Astrocyte (in vitro differentiated cells and primary cell): ENCODE data around the gene SURF1. TPM values are rescaled to one million over a fixed set of nuclear protein-coding genes. Genes with fewer than 3 reads are reported as not detected.

Experiments used
- DNase-seq: peaks from one replicate; pipeline ENCODE4 v3.0.0-alpha.2; 2010; ENCODE audit warnings: low read depth
- FAIRE-seq: peaks from 2 replicates; lab custom pipeline; 2011; peaks lifted over from hg19 to GRCh38; lab: Jason Lieb, UNC
- H2AFZ ChIP-seq: 2 replicates; pipeline ENCODE4 v1.6.0; 2012; ENCODE audit warnings: low read depth, low read length, inconsistent platforms
- H3K27ac ChIP-seq: 2 replicates; pipeline ENCODE4 v1.5.1; 2011; ENCODE audit warnings: low read depth, low read length, inconsistent platforms
- H3K27me3 ChIP-seq: 2 replicates; pipeline ENCODE4 v1.6.0; 2011; ENCODE audit warnings: low read length, inconsistent platforms; ENCODE audit not compliant: insufficient read depth
- H3K36me3 ChIP-seq: 2 replicates; pipeline ENCODE4 v1.5.1; 2011; ENCODE audit warnings: low read length, inconsistent platforms; ENCODE audit not compliant: insufficient read depth
- H3K4me1 ChIP-seq: 2 replicates; pipeline ENCODE4 v1.5.1; 2011; ENCODE audit warnings: low read length, inconsistent platforms; ENCODE audit not compliant: insufficient read depth
- H3K4me2 ChIP-seq: 2 replicates; pipeline ENCODE4 v1.6.0; 2012; ENCODE audit warnings: low read length, inconsistent platforms
- H3K4me3 ChIP-seq: 2 replicates; pipeline ENCODE4 v1.5.1; 2011; ENCODE audit warnings: low read depth, mild to moderate bottlenecking, low read length, inconsistent platforms; ENCODE audit not compliant: insufficient read depth
- H3K79me2 ChIP-seq: 2 replicates; pipeline ENCODE4 v1.6.0; 2012; ENCODE audit warnings: mild to moderate bottlenecking, low read length, inconsistent platforms; ENCODE audit not compliant: insufficient read depth
- H3K9ac ChIP-seq: 2 replicates; pipeline ENCODE4 v1.6.0; 2012; ENCODE audit warnings: mild to moderate bottlenecking, low read length, inconsistent platforms
- H3K9me3 ChIP-seq: 2 replicates; pipeline ENCODE4 v1.5.1; 2012; ENCODE audit warnings: low read depth, mild to moderate bottlenecking, low read length, inconsistent platforms; ENCODE audit not compliant: insufficient read depth
- H4K20me1 ChIP-seq: 2 replicates; pipeline ENCODE4 v1.6.0; 2012; ENCODE audit warnings: low read length, inconsistent platforms; ENCODE audit not compliant: insufficient read depth
- H3K27ac Mint-ChIP-seq: one replicate; pipeline ENCODE4 v1.8.0; 2021; ENCODE audit warnings: mild to moderate bottlenecking, mixed read lengths; ENCODE audit not compliant: unreplicated experiment
- H3K27me3 Mint-ChIP-seq: one replicate; pipeline ENCODE4 v1.8.0; 2021; ENCODE audit warnings: low read depth, mixed read lengths; ENCODE audit not compliant: unreplicated experiment
- H3K36me3 Mint-ChIP-seq: one replicate; pipeline ENCODE4 v1.8.0; 2021; ENCODE audit warnings: low read depth, mixed read lengths; ENCODE audit not compliant: unreplicated experiment
- H3K4me1 Mint-ChIP-seq: one replicate; pipeline ENCODE4 v1.8.0; 2021; ENCODE audit warnings: low read depth, mixed read lengths; ENCODE audit not compliant: unreplicated experiment
- H3K4me3 Mint-ChIP-seq: one replicate; pipeline ENCODE4 v1.8.0; 2021; ENCODE audit warnings: mild to moderate bottlenecking, moderate library complexity, mixed read lengths; ENCODE audit not compliant: unreplicated experiment
- H3K9me3 Mint-ChIP-seq: one replicate; pipeline ENCODE4 v1.8.0; 2021; ENCODE audit warnings: mild to moderate bottlenecking, mixed read lengths; ENCODE audit not compliant: unreplicated experiment
- CTCF ChIP-seq: IDR thresholded peaks from 2 replicates; pipeline ENCODE4 v1.5.1; 2011; ENCODE audit warnings: low read depth, mild to moderate bottlenecking, inconsistent platforms, low read length, moderate library complexity; ENCODE audit not compliant: insufficient read depth
- EZH2 ChIP-seq: IDR thresholded peaks from 2 replicates; pipeline ENCODE4 v1.6.1; 2012; ENCODE audit warnings: mild to moderate bottlenecking, low read length, inconsistent platforms; ENCODE audit not compliant: insufficient read depth
- total RNA-seq: library from RNA; stranded (reverse); gene quantifications from 2 replicates; pipeline ENCODE4 v1.2.1, GENCODE V29; 2021

The SURF1 gene
- total RNA-seq, 1 donor from 2014 or later: 35.9 TPM

DNA sequence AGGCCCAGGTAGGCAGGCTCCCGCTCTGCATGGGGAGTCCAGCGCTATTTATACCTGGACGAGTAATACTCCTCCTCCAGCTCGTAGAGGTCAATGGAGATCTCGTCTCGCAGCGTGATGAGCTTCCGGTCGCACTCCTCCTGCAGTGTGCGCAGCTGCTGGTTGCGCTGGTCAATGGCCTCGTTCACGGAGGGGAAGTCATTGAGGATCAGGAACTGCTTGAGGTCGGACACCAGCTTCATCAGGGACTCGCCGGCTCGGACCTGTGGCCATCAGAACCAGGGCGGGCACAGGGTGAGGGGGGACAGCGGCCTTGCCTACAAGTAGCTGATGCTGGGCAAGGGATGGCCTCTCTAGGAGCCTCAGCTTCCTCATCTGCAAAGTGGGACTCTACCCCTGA, 12.2 kb downstream of the SURF1 start:
- H3K36me3 Mint-ChIP-seq: peaks cover 20% of the 10 kb centered on the region
- TF ChIP-seq EZH2 (no peak), CTCF (no peak)
- no peak overlapping the region for H2AFZ ChIP-seq
- no peaks in the 10 kb centered on the region for H3K9me3 Mint-ChIP-seq
- no peaks in the 10 kb centered on the region for H3K27me3 Mint-ChIP-seq
- no peak for DNase-seq
- FAIRE-seq: no peak
- H3K4me3 Mint-ChIP-seq: no peak overlapping the region
- peaks cover 28% of the 10 kb centered on the region for H3K36me3 ChIP-seq
- peaks cover 9% of the 10 kb centered on the region for H3K4me1 ChIP-seq
- H3K4me3 ChIP-seq: no peak overlapping the region
- no peak overlapping the region for H3K27ac ChIP-seq
- peaks cover 6% of the 10 kb centered on the region for H3K4me1 Mint-ChIP-seq
- peaks cover 38% of the 10 kb centered on the region for H3K79me2 ChIP-seq
- H3K27me3 ChIP-seq: no peaks in the 10 kb centered on the region
- H3K9me3 ChIP-seq: no peaks in the 10 kb centered on the region
- H3K4me2 ChIP-seq: no peak overlapping the region
- H3K9ac ChIP-seq: no peak overlapping the region
- peaks cover 30% of the 10 kb centered on the region for H4K20me1 ChIP-seq
- no peak overlapping the region for H3K27ac Mint-ChIP-seq

- peaks cover 26% of the 10 kb centered on the region for H3K36me3 ChIP-seq
- Mint-ChIP-seq H3K9me3 (no peaks in the 10 kb centered on the region), H3K4me1 (peaks cover 5% of the 10 kb centered on the region), H3K4me3 (no peak overlapping the region), H3K27me3 (no peaks in the 10 kb centered on the region), H3K27ac (no peak overlapping the region), H3K36me3 (peaks cover 16% of the 10 kb centered on the region)
- no peaks in the 10 kb centered on the region for H3K9me3 ChIP-seq
- H3K9ac ChIP-seq: no peak overlapping the region
- H3K27ac ChIP-seq: no peak overlapping the region
- no peak overlapping the region for H2AFZ ChIP-seq
- DNase-seq: no peak
- H3K27me3 ChIP-seq: no peaks in the 10 kb centered on the region
- no peak overlapping the region for H3K4me3 ChIP-seq
- FAIRE-seq: no peak
- no peak overlapping the region for H3K4me2 ChIP-seq
- peaks cover 8% of the 10 kb centered on the region for H3K4me1 ChIP-seq
- TF ChIP-seq CTCF (no peak), EZH2 (no peak)
- peaks cover 25% of the 10 kb centered on the region for H3K79me2 ChIP-seq
- peaks cover 21% of the 10 kb centered on the region for H4K20me1 ChIP-seq
Measured at GRCh38 chr9:133342570-133342969, 13.7 kb downstream of the SURF1 start.

GRCh38 chr9:133342069-133342406, 14.2 kb downstream of the SURF1 start:
- TF ChIP-seq EZH2: no peak
- no peak for TF ChIP-seq CTCF
- H3K4me1 Mint-ChIP-seq: peaks cover 5% of the 10 kb centered on the region
- H3K79me2 ChIP-seq: peaks cover 20% of the 10 kb centered on the region
- peaks cover 8% of the 10 kb centered on the region for H3K4me1 ChIP-seq
- no peaks in the 10 kb centered on the region for H3K9me3 Mint-ChIP-seq
- H2AFZ ChIP-seq: no peak overlapping the region
- H3K4me3 Mint-ChIP-seq: no peak overlapping the region
- H3K27ac Mint-ChIP-seq: no peak overlapping the region
- no peak overlapping the region for H3K27ac ChIP-seq
- H3K27me3 ChIP-seq: no peaks in the 10 kb centered on the region
- H3K36me3 ChIP-seq: peaks cover 26% of the 10 kb centered on the region
- DNase-seq (no peak), FAIRE-seq (no peak)
- peaks cover 16% of the 10 kb centered on the region for H3K36me3 Mint-ChIP-seq
- H3K4me2 ChIP-seq: no peak overlapping the region
- no peaks in the 10 kb centered on the region for H3K9me3 ChIP-seq
- no peak overlapping the region for H3K9ac ChIP-seq
- H3K4me3 ChIP-seq: no peak overlapping the region
- no peaks in the 10 kb centered on the region for H3K27me3 Mint-ChIP-seq
- peaks cover 21% of the 10 kb centered on the region for H4K20me1 ChIP-seq
